Brain pericyte (primary cell): Measurements from ENCODE around the gene NKAP.
A peak's percentile ranks its signal among the peaks of the same experiment; 100 is the strongest.
"Not testable (repeated sequence)": the region's sequence is repeated elsewhere in the genome, so short reads cannot be mapped to it uniquely, and the experiment has no call there.

Source experiments
- DNase-seq: peaks from one replicate; pipeline ENCODE4 v3.0.0-alpha.2; 2012; ENCODE audit warnings: low read depth, low spot score

NKAP gene

GRCh38 chrX:119941336-119941735 is 2.2 kb downstream of the NKAP start:
- DNase-seq: no peak

GRCh38 chrX:119935215-119935874 is 8.2 kb downstream of the NKAP start:
- DNase-seq: no peak

- not testable (repeated sequence) for DNase-seq
These were observed 21.2 kb downstream of the NKAP start for GRCh38 chrX:119922391-119922790.

GRCh38 chrX:119919835-119920585 is 23.5 kb downstream of the NKAP start:
- no peak for DNase-seq

GRCh38 chrX:119917877-119918276 is 25.7 kb downstream of the NKAP start:
- no peak for DNase-seq

GRCh38 chrX:119916310-119916709 is 27.2 kb downstream of the NKAP start:
- DNase-seq: no peak

- no peak for DNase-seq
These were observed 42.6 kb downstream of the NKAP start for GRCh38 chrX:119900976-119901375.

- no peak for DNase-seq
These were observed 44.4 kb downstream of the NKAP start for GRCh38 chrX:119899125-119899524.

GRCh38 chrX:119895843-119896326 is 47.7 kb downstream of the NKAP start, which contains the start of gene AKAP14:
TSS of gene AKAP14 (plus strand) at chrX:119895893. CDS start at chrX:119903224, 7,331 bp downstream.
- DNase-seq: no peak

GRCh38 chrX:119891961-119892692 is 51.4 kb downstream of the NKAP start:
- DNase-seq: not testable (repeated sequence)

- DNase-seq: not testable (repeated sequence)
These were observed 52.9 kb downstream of the NKAP start for GRCh38 chrX:119890626-119891025.

- no peak for DNase-seq
These were observed 55.7 kb downstream of the NKAP start for GRCh38 chrX:119887721-119888425.

GRCh38 chrX:119885554-119886428 is 57.8 kb downstream of the NKAP start:
- no peak for DNase-seq

- no peak for DNase-seq
These were observed 62.8 kb downstream of the NKAP start for GRCh38 chrX:119880552-119881437.

GRCh38 chrX:119880076-119880475 is 63.5 kb downstream of the NKAP start:
- DNase-seq: no peak

- no peak for DNase-seq
These were observed 64.8 kb downstream of the NKAP start for GRCh38 chrX:119878740-119879139.

GRCh38 chrX:119871599-119872395 is 71.8 kb downstream of the NKAP start, which contains the start of the genes NDUFA1 and RNF113A:
TSS of gene NDUFA1 (plus strand) at chrX:119871832. CDS start at chrX:119871912, 80 bp downstream.
TSS of gene RNF113A (minus strand) at chrX:119871733. CDS start at chrX:119871613, 120 bp downstream.
- DNase-seq: peak; percentile 27

GRCh38 chrX:119871245-119871598 is 72.3 kb downstream of the NKAP start:
- no peak for DNase-seq
